Activated CD4-positive, alpha-beta memory T cell treated with anti-CD3 and anti-CD28 coated beads, Interleukin-2, amount 10 ng/mL, durations not matched to agents 7 days and 5 days (primary cell): Measurements from ENCODE around the gene AHNAK. TPM values are rescaled to one million over a fixed set of nuclear protein-coding genes. Genes with fewer than 3 reads are reported as not detected.

ENCODE experiments used
- CTCF ChIA-PET: fragments of 350-600 bp; sonication (Branson Sonifier 250); formaldehyde crosslinking; loops from one replicate; lab custom pipeline; 2021; ENCODE audit warnings: antibody characterized with exemption, inconsistent platforms; lab: Charles Lee
- POLR2A ChIA-PET: fragments of 350-600 bp; sonication (Branson Sonifier 250); formaldehyde crosslinking; loops from one replicate; lab custom pipeline; 2021; ENCODE audit warnings: antibody characterized with exemption; lab: Charles Lee
- DNase-seq: peaks from one replicate; pipeline ENCODE4 v3.0.0-alpha.2; 2020
- H3K27ac Mint-ChIP-seq: one replicate; pipeline ENCODE4 v1.8.0; 2021; ENCODE audit warnings: mild to moderate bottlenecking, mixed read lengths
- H3K27me3 Mint-ChIP-seq: one replicate; pipeline ENCODE4 v1.8.0; 2021; ENCODE audit warnings: mixed read lengths
- H3K36me3 Mint-ChIP-seq: one replicate; pipeline ENCODE4 v1.8.0; 2021; ENCODE audit warnings: low read depth, mixed read lengths
- H3K4me1 Mint-ChIP-seq: one replicate; pipeline ENCODE4 v1.8.0; 2021; ENCODE audit warnings: mixed read lengths
- H3K4me3 Mint-ChIP-seq: one replicate; pipeline ENCODE4 v1.8.0; 2021; ENCODE audit warnings: mild to moderate bottlenecking, mixed read lengths
- H3K9me3 Mint-ChIP-seq: one replicate; pipeline ENCODE4 v1.8.0; 2021; ENCODE audit warnings: mixed read lengths
- total RNA-seq, 2 experiments: library from RNA; stranded (reverse); gene quantifications; one replicate each; pipeline ENCODE4 v1.2.3, GENCODE V29; 2021

The AHNAK gene
- total RNA-seq, 2 experiments from 2014 or later, result 323 to 360 TPM

DNA sequence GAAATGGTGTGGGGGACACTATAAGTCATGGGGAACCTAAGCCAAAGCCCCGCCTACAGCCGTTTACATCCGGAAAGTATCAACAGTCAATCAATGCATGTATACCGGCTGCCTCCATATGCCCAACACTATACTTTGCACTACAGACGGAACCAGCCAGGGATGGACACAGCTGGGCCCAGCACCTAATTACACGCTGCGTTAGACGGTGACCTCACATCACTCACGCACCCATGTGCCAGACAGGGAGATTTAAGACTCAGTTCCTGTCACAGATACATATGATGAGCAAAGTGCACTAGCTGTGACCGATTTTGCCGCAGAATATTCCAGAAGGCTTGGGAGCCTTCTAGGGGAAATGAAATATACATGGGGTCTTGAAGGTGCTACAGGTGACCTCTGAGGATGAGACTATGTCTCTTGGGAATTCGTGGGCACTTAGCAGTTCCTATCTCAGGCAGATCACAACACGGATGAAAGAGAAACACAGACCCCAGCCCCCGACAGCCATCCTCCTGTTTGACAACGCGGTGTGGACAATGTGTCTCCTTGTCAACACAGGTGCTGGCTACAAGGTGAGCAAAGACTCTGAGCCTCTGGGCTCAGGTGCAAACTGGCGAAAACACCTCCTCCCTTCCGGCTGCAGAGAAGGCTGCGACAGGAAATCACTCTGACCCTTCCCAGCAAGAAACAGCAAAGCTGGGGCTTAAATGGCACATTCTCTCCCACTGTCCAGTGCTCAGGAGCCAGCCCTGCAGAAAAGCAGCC is 8.0 kb downstream of the AHNAK start:
- Mint-ChIP-seq H3K27ac (peak overlapping the region; percentile 86), H3K36me3 (peaks cover 58% of the 10 kb centered on the region), H3K9me3 (no peaks in the 10 kb centered on the region), H3K27me3 (no peaks in the 10 kb centered on the region), H3K4me3 (peak overlapping the region; percentile 100), H3K4me1 (peaks cover 75% of the 10 kb centered on the region)
- CTCF ChIA-PET, result interaction anchor here (0.9 to 10.3 kb wide), 5 partner anchors 19 to 145 kb away, joined by 3 to 256 read pairs (median 13); no protein-coding TSS in a partner anchor
- no peak for DNase-seq
- POLR2A ChIA-PET, result interaction anchor here (0.6 to 11.2 kb wide), 5 partner anchors 18 to 343 kb away, joined by 3 to 364 read pairs (median 6); partner anchors contain the start of genes SLC3A2 and TUT1

DNA sequence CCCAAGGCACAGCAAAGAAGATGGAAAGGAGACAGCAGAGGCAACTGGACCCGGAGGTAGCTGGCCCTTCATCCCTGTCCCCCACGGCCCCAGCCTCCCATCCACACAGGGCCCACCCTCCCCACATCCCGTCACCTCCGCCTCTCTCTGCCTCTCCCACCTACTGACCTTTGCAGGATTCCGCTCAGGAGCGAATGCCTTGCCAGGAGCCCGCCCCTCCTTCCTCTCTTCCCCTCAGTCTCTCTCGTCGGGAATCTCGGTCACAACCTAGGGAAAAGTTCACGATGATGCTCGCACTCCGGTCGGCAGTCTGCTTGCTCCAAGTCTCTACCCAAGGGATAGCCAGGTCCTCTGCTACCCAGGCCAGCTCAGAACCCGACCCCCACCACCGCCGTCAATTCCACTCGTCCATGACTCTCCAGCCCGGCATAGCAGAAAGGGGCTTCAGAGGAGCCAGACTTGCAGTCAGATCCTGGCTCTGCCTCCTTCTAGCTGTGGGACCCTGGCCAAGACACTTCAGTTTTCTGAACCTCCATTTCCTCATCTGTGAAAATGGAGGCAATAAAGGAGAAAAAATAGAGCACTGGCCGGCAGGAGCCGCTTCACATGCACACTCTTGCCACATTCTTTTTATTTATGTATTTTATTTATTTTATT is 10.2 kb downstream of the AHNAK start:
- no peak overlapping the region for H3K4me3 Mint-ChIP-seq
- CTCF ChIA-PET, result interaction anchor here (10.3 kb wide), 1 partner anchor 111 kb away, joined by 256 read pairs; no protein-coding TSS in a partner anchor
- H3K27ac Mint-ChIP-seq, result no peak overlapping the region
- peaks cover 60% of the 10 kb centered on the region for H3K36me3 Mint-ChIP-seq
- no peak for DNase-seq
- H3K9me3 Mint-ChIP-seq, result no peaks in the 10 kb centered on the region
- POLR2A ChIA-PET, result interaction anchor here (11.2 kb wide), 1 partner anchor 20 kb away, joined by 364 read pairs; no protein-coding TSS in a partner anchor
- H3K27me3 Mint-ChIP-seq, result no peaks in the 10 kb centered on the region
- H3K4me1 Mint-ChIP-seq, result peaks cover 54% of the 10 kb centered on the region

DNA sequence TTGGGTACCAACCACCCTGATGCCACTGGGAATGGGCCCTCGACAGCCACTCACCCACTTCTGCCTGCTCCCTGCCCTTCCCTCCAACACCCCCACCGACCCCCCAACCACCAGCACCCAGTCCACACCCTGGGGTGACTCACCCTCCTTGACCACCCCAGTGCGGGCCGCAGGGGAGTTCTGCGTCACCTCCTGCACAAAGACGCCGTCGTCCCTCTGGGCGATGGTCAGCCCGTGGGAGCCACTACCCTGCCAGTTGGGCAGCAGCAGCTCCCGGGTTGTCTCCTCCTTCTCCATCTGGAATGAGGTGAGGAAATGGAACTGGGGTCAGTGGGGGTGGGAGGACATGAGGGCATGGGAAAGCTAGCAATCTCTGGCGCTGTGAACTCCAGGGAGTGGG is 10.8 kb downstream of the AHNAK start:
- Mint-ChIP-seq H3K9me3 (no peaks in the 10 kb centered on the region), H3K36me3 (peaks cover 60% of the 10 kb centered on the region), H3K4me3 (no peak overlapping the region), H3K4me1 (peaks cover 49% of the 10 kb centered on the region), H3K27me3 (no peaks in the 10 kb centered on the region), H3K27ac (no peak overlapping the region)
- DNase-seq, result no peak
- POLR2A ChIA-PET, result no interaction called here
- CTCF ChIA-PET, result interaction anchor here (10.3 kb wide), 1 partner anchor 111 kb away, joined by 256 read pairs; no protein-coding TSS in a partner anchor

DNA sequence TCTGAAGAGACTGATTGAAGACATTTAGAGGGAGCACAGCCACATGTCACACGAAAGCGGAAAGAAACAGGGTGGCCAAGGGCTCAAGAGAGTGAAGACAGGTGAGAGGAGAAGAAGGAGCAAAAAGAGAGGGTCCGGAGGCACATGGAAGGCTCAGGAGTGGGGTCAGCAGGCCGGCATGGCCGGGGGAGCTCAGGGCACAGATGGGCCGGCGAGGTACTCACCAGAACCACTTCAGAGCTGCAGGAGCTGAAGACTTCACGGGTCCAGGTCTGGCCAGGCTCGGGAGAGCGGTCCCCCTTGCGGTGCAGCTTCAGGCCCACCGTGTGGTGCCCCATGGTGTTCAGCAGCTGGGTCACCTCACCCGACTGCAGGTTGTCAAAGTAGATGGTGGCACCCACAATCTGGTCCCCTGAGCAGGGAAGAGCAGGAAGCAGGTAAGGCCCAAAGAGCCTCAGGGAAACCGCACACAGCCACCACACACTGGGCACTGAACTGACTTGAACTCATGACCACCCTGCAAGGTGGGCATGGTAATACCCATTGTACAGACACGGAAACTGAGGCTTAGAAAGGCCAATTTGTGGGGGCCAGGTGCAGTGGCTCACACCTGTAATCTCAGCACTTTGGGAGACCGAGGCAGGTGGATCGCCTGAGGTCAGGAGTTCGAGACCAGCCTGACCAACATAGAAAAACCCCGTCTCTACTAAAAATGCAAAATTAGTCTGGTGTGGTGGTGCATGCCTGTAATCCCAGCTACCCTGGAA is 11.6 kb downstream of the AHNAK start:
- DNase-seq, result no peak
- Mint-ChIP-seq H3K4me3 (no peak overlapping the region), H3K36me3 (peaks cover 67% of the 10 kb centered on the region), H3K27ac (no peak overlapping the region), H3K4me1 (peaks cover 41% of the 10 kb centered on the region), H3K27me3 (no peaks in the 10 kb centered on the region), H3K9me3 (no peaks in the 10 kb centered on the region)
- CTCF ChIA-PET, result interaction anchor here (0.7 to 1.0 kb wide), 2 partner anchors 8 to 24 kb away, joined by 3 read pairs; no protein-coding TSS in a partner anchor
- POLR2A ChIA-PET, result no interaction called here

DNA sequence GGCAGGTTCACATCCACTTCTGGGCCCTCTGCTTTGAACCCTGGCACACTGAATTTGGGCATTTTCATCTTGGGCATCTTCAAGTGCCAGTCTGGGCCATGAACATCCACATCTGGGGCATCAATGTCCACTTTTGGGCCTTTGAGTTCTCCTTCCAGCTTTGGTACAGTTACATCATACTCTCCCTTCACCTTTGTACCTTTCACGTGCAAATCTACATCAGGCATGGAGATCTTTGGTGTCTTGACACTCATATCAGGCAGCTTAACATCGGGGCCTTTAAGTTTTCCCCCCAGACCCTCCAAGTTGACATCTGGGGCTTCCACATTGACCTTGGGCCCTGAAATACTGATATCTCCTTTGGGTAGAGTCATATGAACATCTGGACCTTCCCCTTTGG is 14.5 kb downstream of the AHNAK start:
- Mint-ChIP-seq H3K27me3 (no peaks in the 10 kb centered on the region), H3K4me1 (peaks cover 15% of the 10 kb centered on the region), H3K4me3 (no peak overlapping the region), H3K36me3 (peaks cover 86% of the 10 kb centered on the region), H3K27ac (no peak overlapping the region), H3K9me3 (no peaks in the 10 kb centered on the region)
- no peak for DNase-seq
- CTCF ChIA-PET, result no interaction called here
- POLR2A ChIA-PET, result no interaction called here

DNA sequence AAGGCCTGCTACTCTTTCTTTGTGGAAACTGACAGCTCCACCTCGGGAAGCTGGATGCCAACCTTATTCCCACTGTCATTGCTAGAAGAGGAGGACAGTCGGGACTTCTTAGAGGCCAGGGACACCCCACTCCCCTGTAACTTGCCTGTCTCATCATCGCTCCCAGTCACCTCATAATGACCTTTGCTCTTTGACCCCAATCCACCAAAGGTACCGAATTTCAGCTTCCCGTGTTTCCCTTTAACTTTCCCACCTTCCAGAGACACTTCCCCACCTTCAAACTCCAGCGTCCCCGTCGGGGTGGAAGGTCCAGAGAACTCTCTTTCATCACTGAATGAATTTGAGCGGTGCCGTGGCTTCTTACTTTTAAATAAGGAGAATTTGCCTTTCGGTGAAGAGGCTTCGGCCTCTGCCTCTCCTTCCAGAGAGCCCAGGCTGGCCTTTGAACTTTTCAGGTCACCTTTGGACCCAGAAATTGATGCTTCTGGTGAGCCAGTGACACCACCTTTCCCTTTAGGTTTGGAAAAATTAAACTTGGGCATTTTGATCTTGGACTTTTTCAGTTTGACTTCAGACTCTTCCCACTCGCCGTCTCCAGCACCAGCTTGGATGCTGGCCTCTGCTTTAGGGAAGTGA is 29.8 kb downstream of the AHNAK start:
- Mint-ChIP-seq H3K4me1 (peaks cover 3% of the 10 kb centered on the region), H3K27ac (no peak overlapping the region), H3K36me3 (peaks cover 68% of the 10 kb centered on the region), H3K9me3 (no peaks in the 10 kb centered on the region), H3K27me3 (no peaks in the 10 kb centered on the region), H3K4me3 (no peak overlapping the region)
- POLR2A ChIA-PET, result no interaction called here
- no peak for DNase-seq
- CTCF ChIA-PET, result no interaction called here

DNA sequence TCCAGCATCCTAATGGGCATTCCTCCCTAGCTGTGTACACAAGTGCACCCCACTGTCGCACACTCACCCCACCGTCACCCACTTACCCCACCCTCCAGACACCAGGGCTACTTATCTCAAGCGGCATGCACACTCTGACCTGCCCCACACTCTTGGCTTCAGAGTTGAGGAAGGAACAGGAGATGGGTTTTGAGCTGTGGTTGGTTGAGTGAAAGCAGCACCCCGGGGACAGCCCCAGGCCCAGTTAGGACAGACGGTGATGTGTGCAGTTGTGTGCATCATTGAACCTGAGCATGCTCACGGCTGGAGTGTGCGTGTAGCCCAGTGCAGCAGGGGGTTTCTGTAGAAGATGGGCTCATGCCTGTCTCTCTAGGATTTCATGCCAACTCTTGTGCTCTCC is 32.5 kb downstream of the AHNAK start:
- peaks cover 43% of the 10 kb centered on the region for H3K36me3 Mint-ChIP-seq
- peaks cover 3% of the 10 kb centered on the region for H3K4me1 Mint-ChIP-seq
- no peak for DNase-seq
- H3K4me3 Mint-ChIP-seq, result no peak overlapping the region
- no peaks in the 10 kb centered on the region for H3K27me3 Mint-ChIP-seq
- POLR2A ChIA-PET, result no interaction called here
- H3K9me3 Mint-ChIP-seq, result no peaks in the 10 kb centered on the region
- H3K27ac Mint-ChIP-seq, result no peak overlapping the region
- CTCF ChIA-PET, result interaction anchor here (1.6 kb wide), 2 partner anchors 26 to 28 kb away, joined by 4 to 9 read pairs; no protein-coding TSS in a partner anchor

DNA sequence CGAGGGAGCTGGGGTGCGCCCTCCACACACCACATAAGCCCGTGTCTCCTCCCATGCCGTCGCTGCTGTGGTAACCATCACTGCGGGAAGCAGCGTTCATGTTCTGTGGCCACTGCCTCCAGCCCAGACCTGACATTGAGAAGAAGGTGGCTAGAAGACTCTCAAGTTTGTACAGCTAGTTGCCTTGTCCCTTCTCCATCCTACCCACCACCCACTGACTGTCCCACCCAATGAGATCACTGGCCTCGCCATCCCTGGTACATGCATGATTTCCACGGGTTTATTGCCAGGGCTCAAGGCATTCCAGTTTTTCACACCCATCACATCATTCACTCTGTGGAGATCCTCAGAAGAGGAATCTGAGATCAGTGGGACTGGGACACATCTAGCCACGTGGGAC is 33.0 kb downstream of the AHNAK start:
- Mint-ChIP-seq H3K27me3 (no peaks in the 10 kb centered on the region), H3K27ac (no peak overlapping the region), H3K4me1 (peaks cover 5% of the 10 kb centered on the region), H3K9me3 (no peaks in the 10 kb centered on the region), H3K4me3 (no peak overlapping the region), H3K36me3 (peaks cover 38% of the 10 kb centered on the region)
- DNase-seq, result no peak
- ChIA-PET POLR2A (no interaction called here), CTCF (interaction anchor here (1.6 to 4.2 kb wide), 2 partner anchors 29 to 89 kb away, joined by 9 to 18 read pairs; no protein-coding TSS in a partner anchor)

DNA sequence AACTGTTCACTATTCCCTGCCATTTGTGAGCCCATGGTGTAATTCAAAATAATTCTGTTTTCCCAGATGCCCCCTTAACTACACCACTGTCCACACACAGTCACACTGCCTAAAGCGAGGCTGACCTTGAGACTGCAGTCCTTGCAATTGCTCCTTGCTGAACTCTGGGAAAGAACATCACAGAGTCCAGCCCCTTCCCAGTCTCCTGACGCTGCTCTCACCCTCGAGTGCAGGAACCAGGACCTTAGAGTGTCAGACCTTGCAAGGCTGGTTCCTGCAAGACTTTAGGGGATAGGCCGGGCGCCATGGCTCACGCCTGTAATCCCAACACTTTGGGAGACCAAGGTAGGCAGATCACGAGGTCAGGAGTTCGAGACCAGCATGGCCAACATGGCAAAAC is 33.6 kb downstream of the AHNAK start:
- no peaks in the 10 kb centered on the region for H3K9me3 Mint-ChIP-seq
- ChIA-PET POLR2A (no interaction called here), CTCF (interaction anchor here (4.2 kb wide), 1 partner anchor 89 kb away, joined by 18 read pairs; no protein-coding TSS in a partner anchor)
- peaks cover 6% of the 10 kb centered on the region for H3K4me1 Mint-ChIP-seq
- no peak for DNase-seq
- H3K36me3 Mint-ChIP-seq, result peaks cover 31% of the 10 kb centered on the region
- H3K27ac Mint-ChIP-seq, result no peak overlapping the region
- H3K27me3 Mint-ChIP-seq, result no peaks in the 10 kb centered on the region
- no peak overlapping the region for H3K4me3 Mint-ChIP-seq

DNA sequence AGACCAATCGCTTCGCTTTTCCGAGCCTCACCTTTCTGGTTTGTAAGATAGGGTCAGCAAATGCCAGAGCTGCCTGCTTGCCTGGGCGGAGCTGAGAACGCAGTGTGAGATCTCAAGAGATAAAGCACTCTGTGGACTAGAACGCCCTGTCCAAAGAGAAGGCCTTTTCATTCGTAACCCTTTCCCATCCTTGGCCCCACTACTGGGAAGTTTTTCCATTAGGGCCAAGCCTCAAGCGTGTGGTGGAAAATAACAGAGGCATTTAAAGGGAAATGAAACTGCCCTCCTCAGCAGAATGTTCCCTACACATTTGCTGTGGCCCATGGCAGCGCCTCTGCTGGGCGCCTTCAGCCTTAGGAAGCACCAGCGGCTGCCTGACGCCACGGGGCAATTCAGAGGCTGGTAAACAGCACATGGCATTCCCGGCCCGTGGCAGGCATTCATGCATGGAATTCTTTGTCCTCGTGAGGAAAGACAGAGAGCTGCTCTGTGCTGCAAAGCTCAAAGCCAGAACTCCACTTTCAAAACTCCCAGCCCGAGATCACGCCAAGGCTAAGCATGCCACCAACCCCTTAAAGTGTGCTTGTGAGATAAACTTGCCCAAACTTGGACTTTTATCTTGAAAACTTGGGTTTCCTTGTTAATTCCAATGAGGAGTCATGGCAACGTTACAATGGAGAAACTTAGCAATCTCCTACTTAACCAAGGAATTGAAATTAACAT is 38.1 kb downstream of the AHNAK start:
- POLR2A ChIA-PET, result interaction anchor here (0.9 kb wide), 1 partner anchor 10 kb away, joined by 3 read pairs; no protein-coding TSS in a partner anchor

DNA sequence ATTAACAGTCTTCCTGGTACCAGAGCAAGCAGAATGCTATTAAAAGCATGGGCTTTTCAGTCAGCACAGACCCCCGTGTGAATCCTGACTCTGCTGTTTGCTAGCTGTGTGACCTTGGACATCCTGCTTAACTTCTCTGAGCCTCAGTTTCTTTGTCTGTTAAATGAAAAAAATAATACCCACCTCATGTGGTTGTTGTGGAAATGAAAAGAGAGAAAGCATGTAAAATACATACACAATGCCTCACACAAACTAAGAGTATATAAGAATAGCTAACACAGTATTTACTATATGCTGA is 39.5 kb downstream of the AHNAK start:
- ChIA-PET POLR2A (no interaction called here), CTCF (interaction anchor here (1.0 to 1.7 kb wide), 4 partner anchors 32 to 83 kb away, joined by 3 to 8 read pairs (median 4); no protein-coding TSS in a partner anchor)
- Mint-ChIP-seq H3K27me3 (peaks cover 7% of the 10 kb centered on the region), H3K36me3 (no peaks in the 10 kb centered on the region), H3K9me3 (no peaks in the 10 kb centered on the region), H3K4me3 (no peak overlapping the region), H3K27ac (no peak overlapping the region), H3K4me1 (peaks cover 9% of the 10 kb centered on the region)
- no peak for DNase-seq

More for the DNA sequence above, 38.1 kb downstream of the AHNAK start:
- no peaks in the 10 kb centered on the region for H3K9me3 Mint-ChIP-seq
- H3K27me3 Mint-ChIP-seq, result peaks cover 2% of the 10 kb centered on the region
- CTCF ChIA-PET, result interaction anchor here (1.0 to 1.7 kb wide), 6 partner anchors 11 to 84 kb away, joined by 3 to 8 read pairs (median 4); no protein-coding TSS in a partner anchor
- no peaks in the 10 kb centered on the region for H3K36me3 Mint-ChIP-seq
- peaks cover 5% of the 10 kb centered on the region for H3K4me1 Mint-ChIP-seq
- H3K4me3 Mint-ChIP-seq, result no peak overlapping the region
- no peak for DNase-seq
- H3K27ac Mint-ChIP-seq, result no peak overlapping the region
